K562 (cell line): Measurements from ENCODE around the gene CEMIP. TPM values are rescaled to one million over a fixed set of nuclear protein-coding genes. Genes with fewer than 3 reads are reported as not detected.

Source experiments
- ATAC-seq: fragments of 200-7000 bp; cut with Tn5 transposase; 3 replicates; pipeline ENCODE4 v1.9.1; 2020; ENCODE audit warnings: moderate library complexity
- BruUV-seq: library from RNA; stranded (reverse); fragments of 400-500 nt; replicated peaks from 2 replicates; lab custom pipeline; 2021; lab: Mats Ljungman, UMichigan
- CTCF ChIA-PET: fragments of 300-600 bp; formaldehyde crosslinking; extraction: SDS; loops from one replicate; lab custom pipeline; 2021; ENCODE audit warnings: low intra/inter-chr PET ratio; lab: Yijun Ruan, JAX
- POLR2A ChIA-PET: fragments of 300-600, 350-650 bp; sonication (Branson Sonifier 250); formaldehyde crosslinking; extraction: SDS; loops from one replicate; lab custom pipeline; 2021; ENCODE audit warnings: antibody characterized with exemption, inconsistent platforms; lab: Yijun Ruan, JAX
- DNase-seq, 4 experiments: peaks; one replicate each; pipeline versions ENCODE4 v3.0.0 to v3.0.0-alpha.2; 2011 to 2018; ENCODE audit warnings: low spot score in 3 of 4, mixed read lengths in 3 of 4; ENCODE audit errors: extremely low read depth in 1 of 4
- FAIRE-seq: peaks from 2 replicates; lab custom pipeline; 2011; peaks lifted over from hg19 to GRCh38; lab: Jason Lieb, UNC
- H2AFZ ChIP-seq: 2 replicates; pipeline ENCODE4 v1.6.0; 2011; ENCODE audit warnings: low read depth, low read length, control low read depth, inconsistent platforms
- H3K27ac ChIP-seq: fragments of 200-600 bp; 3 replicates; pipeline ENCODE4 v1.8.0; 2011; ENCODE audit warnings: low read depth, mild to moderate bottlenecking, control low read depth, inconsistent platforms, low read length, moderate library complexity, mixed read lengths; ENCODE audit errors: extremely low read depth
- H3K27me3 ChIP-seq, 2 experiments: fragments of 300-600 bp in 1 of 2; 2 replicates in 1 of 2; 3 replicates in 1 of 2; pipeline versions ENCODE4 v1.6.0 to v1.8.0; 2011; ENCODE audit warnings: inconsistent platforms in 2 of 2, low read length in 2 of 2, mild to moderate bottlenecking in 1 of 2, mixed read lengths in 1 of 2, moderate library complexity in 1 of 2; ENCODE audit not compliant: control insufficient read depth in 2 of 2, insufficient read depth in 2 of 2
- H3K36me3 ChIP-seq: fragments of 300-600 bp; 3 replicates; pipeline ENCODE4 v1.8.0; 2011; ENCODE audit warnings: mild to moderate bottlenecking, low read length, inconsistent platforms; ENCODE audit not compliant: control insufficient read depth, insufficient read depth
- H3K4me1 ChIP-seq, 2 experiments: fragments of 200-600 bp in 1 of 2; replicated peaks in 1 of 2; 2 replicates in 1 of 2; 3 replicates in 1 of 2; pipeline versions ENCODE4 v1.5.1 to v1.8.0; 2011; ENCODE audit warnings: inconsistent platforms in 2 of 2, low read length in 2 of 2, mild to moderate bottlenecking in 1 of 2, mixed read lengths in 1 of 2, moderate library complexity in 1 of 2; ENCODE audit not compliant: control insufficient read depth in 2 of 2, insufficient read depth in 2 of 2
- H3K4me2 ChIP-seq: 2 replicates; pipeline ENCODE4 v1.6.1; 2011; ENCODE audit warnings: low read length, control low read depth, inconsistent platforms, mixed read lengths; ENCODE audit not compliant: insufficient read depth
- H3K4me3 ChIP-seq: fragments of 200-600 bp; sonication (generic), shearing (Covaris generic); 2 replicates; pipeline ENCODE4 v1.5.1; 2016; ENCODE audit warnings: control low read depth, inconsistent platforms
- H3K79me2 ChIP-seq: fragments of 200-600 bp; 3 replicates; pipeline ENCODE4 v1.8.0; 2011; ENCODE audit warnings: low read length, inconsistent platforms; ENCODE audit not compliant: control insufficient read depth, insufficient read depth
- H3K9ac ChIP-seq, 2 experiments: 2 replicates each; pipeline versions ENCODE4 v1.6.0 to v1.6.1; 2011; ENCODE audit warnings: low read depth in 2 of 2, low read length in 2 of 2, control low read depth in 1 of 2, inconsistent platforms in 1 of 2, mild to moderate bottlenecking in 1 of 2, mixed read lengths in 1 of 2; ENCODE audit not compliant: insufficient read depth in 1 of 2
- H3K9me1 ChIP-seq: one replicate; pipeline ENCODE4 v1.6.0; 2011; ENCODE audit warnings: inconsistent platforms, mild to moderate bottlenecking, low read length, moderate library complexity; ENCODE audit not compliant: control insufficient read depth, insufficient read depth
- H3K9me3 ChIP-seq: replicated peaks from 2 replicates; pipeline ENCODE4 v1.5.1; 2011; ENCODE audit warnings: low read depth, low read length, inconsistent platforms; ENCODE audit not compliant: control insufficient read depth, insufficient read depth
- H4K20me1 ChIP-seq: replicated peaks from 2 replicates; pipeline ENCODE4 v1.6.1; 2011; ENCODE audit warnings: low read length, inconsistent platforms, mixed read lengths; ENCODE audit not compliant: control insufficient read depth, insufficient read depth
- CBX3 ChIP-seq, 2 experiments: IDR thresholded peaks; 1 replicate in 1 of 2; 2 replicates in 1 of 2; pipeline ENCODE4 v1.6.1; 2012; ENCODE audit warnings: inconsistent platforms in 2 of 2, low read length in 2 of 2, borderline replicate concordance in 1 of 2, control low read depth in 1 of 2
- GABPB2 ChIP-seq: fragments of 250-450 bp; sonication (Bioruptor Pico); conservative IDR thresholded peaks from 2 replicates; pipeline ENCODE4 v1.5.1; 2021; ENCODE audit warnings: mild to moderate bottlenecking
- MEF2A ChIP-seq: IDR thresholded peaks from 2 replicates; pipeline ENCODE4 v1.6.1; 2011; ENCODE audit warnings: low read depth, mild to moderate bottlenecking, low read length, moderate library complexity; ENCODE audit not compliant: control insufficient read depth
- MYC ChIP-seq, 2 experiments: fragments of 250-450 bp in 1 of 2; sonication (Bioruptor Pico) in 1 of 2; IDR thresholded peaks; 2 replicates each; pipeline versions ENCODE4 v1.5.1 to v1.6.1; 2012 to 2021; ENCODE audit warnings: low read depth in 2 of 2, borderline replicate concordance in 1 of 2, improper control_type of control experiment in 1 of 2, low read length in 1 of 2, mild to moderate bottlenecking in 1 of 2, moderate library complexity in 1 of 2
- PRMT5 ChIP-seq: sonication (generic); formaldehyde crosslinking; IDR thresholded peaks from 2 replicates; pipeline ENCODE4 v1.5.0; 2020; ENCODE audit warnings: missing genetic modification reagents
- RAD51 ChIP-seq: fragments of 450-650 bp; IDR thresholded peaks from 2 replicates; pipeline ENCODE4 v1.7.1; 2016; ENCODE audit warnings: low read depth, mild to moderate bottlenecking, borderline replicate concordance
- SAP30 ChIP-seq: fragments of 200-600 bp; sonication (generic); IDR thresholded peaks from 2 replicates; pipeline ENCODE4 v1.6.1; 2012; ENCODE audit warnings: borderline replicate concordance, low read depth, mild to moderate bottlenecking, moderate library complexity, low read length, control low read depth, inconsistent platforms; ENCODE audit not compliant: insufficient read depth, poor library complexity, severe bottlenecking
- ZFPM2 ChIP-seq: fragments of 250-450 bp; sonication (Bioruptor Pico); IDR thresholded peaks from 2 replicates; pipeline ENCODE4 v1.5.1; 2022; ENCODE audit warnings: mild to moderate bottlenecking
- ZNF121 ChIP-seq: sonication (generic); formaldehyde crosslinking; conservative IDR thresholded peaks from 2 replicates; pipeline ENCODE4 v1.8.0; 2022; ENCODE audit warnings: missing genetic modification reagents
- ZNF445 ChIP-seq: fragments of 250-450 bp; sonication (Bioruptor Pico); IDR thresholded peaks from 2 replicates; pipeline ENCODE4 v1.4.0; 2020; ENCODE audit warnings: low read depth, mild to moderate bottlenecking, moderate library complexity
- ZNF717 ChIP-seq: fragments of 250-450 bp; sonication (Bioruptor Pico); IDR thresholded peaks from 2 replicates; pipeline ENCODE4 v1.5.0; 2021
- WGBS: fragments of 100-300 bp; shearing (Covaris generic); methylation state at CpG from one replicate; pipeline ENCODE4 v1.1.6; 2016; ENCODE audit warnings: low coverage, mixed read lengths; ENCODE audit not compliant: insufficient coverage; ENCODE audit errors: missing lambda C conversion rate; 5-methylcytosine and 5-hydroxymethylcytosine counted together
- in situ Hi-C: fragments of 300-500 bp; cut with MboI; formaldehyde crosslinking; loops from 4 replicates; pipeline ENCODE4 v1.15.0; 2018; ENCODE audit warnings: inconsistent platforms, mixed read lengths
- intact Hi-C: fragments of 100-400 bp; cut with micrococcal nuclease; formaldehyde crosslinking; loops from 2 replicates; pipeline ENCODE4 v1.14.2; 2022
- polyA plus RNA-seq, 8 experiments: library from polyadenylated mRNA; depleted of rRNA in 4 of 8; stranded (reverse) in 5 of 8; unstranded in 3 of 8; fragments of >200 nt; fragmentation: Nextera tagmentation in 2 of 8; fragmentation: Illumina TruSeq in 1 of 8; extraction: Ambion mirVana in 2 of 8; extraction: Trizol in 1 of 8; gene quantifications; 2 replicates each; pipeline versions ENCODE4 v1.2.1 to v1.2.3, GENCODE V29; 2011 to 2014; ENCODE audit warnings: inconsistent platforms in 1 of 8, missing spikeins in 1 of 8
- total RNA-seq, 7 experiments: library from RNA; depleted of rRNA in 6 of 7; stranded (reverse); fragments of >200 nt in 6 of 7; fragmentation: Illumina TruSeq in 2 of 7; extraction: Trizol in 2 of 7; gene quantifications; 2 replicates each; pipeline versions ENCODE4 v1.2.1 to v1.2.3, GENCODE V29; 2011 to 2021; ENCODE audit warnings: low replicate concordance in 1 of 7
- TF ChIP-seq, protein P1 (sequence below): IDR thresholded peaks from 2 replicates; pipeline ENCODE4 v1.6.1; 2016; ENCODE audit warnings: missing genetic modification characterization, missing compliant biosample characterization

Gene CEMIP
- total and polyA plus RNA-seq, 9 of the 15 experiments (the other 6 are each of a cell fraction or from before 2014, with no cell fraction given) = 0.33 TPM; not detected in 8

DNA sequence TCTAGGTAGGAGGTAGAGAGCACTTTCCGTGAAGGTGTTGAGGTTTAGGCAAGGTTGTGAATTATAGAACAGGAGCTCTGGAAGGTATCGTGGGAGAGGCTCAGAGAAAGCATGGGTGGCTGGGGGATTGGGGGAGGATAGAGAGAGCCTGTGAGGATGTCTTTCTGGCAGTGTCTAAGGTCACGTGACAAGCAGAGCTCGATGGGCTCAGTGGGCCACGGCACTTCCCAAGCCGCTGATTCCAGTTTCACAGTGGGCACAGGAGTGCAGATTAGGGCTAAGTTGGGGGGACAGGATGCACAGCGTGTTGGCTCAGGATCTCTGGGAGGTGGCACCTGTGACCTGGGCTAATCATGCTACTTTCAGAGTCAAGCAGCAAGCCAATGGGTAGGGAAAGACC, 52.0 kb downstream of the CEMIP start (continued):
- TF ChIP-seq, protein P1, sequence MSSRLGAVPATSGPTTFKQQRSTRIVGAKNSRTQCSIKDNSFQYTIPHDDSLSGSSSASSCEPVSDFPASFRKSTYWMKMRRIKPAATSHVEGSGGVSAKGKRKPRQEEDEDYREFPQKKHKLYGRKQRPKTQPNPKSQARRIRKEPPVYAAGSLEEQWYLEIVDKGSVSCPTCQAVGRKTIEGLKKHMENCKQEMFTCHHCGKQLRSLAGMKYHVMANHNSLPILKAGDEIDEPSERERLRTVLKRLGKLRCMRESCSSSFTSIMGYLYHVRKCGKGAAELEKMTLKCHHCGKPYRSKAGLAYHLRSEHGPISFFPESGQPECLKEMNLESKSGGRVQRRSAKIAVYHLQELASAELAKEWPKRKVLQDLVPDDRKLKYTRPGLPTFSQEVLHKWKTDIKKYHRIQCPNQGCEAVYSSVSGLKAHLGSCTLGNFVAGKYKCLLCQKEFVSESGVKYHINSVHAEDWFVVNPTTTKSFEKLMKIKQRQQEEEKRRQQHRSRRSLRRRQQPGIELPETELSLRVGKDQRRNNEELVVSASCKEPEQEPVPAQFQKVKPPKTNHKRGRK = no peak
- TF ChIP-seq SAP30 (no peak), RAD51 (peak; percentile 69), MYC (IDR thresholded peaks at IDR 0.05; ENCODE audit: low read depth, low read length) (no peak), MYC (CRISPR knock-in tag; IDR thresholded peaks at IDR 0.05; ENCODE audit: borderline replicate concordance, low read depth) (no peak)

DNA sequence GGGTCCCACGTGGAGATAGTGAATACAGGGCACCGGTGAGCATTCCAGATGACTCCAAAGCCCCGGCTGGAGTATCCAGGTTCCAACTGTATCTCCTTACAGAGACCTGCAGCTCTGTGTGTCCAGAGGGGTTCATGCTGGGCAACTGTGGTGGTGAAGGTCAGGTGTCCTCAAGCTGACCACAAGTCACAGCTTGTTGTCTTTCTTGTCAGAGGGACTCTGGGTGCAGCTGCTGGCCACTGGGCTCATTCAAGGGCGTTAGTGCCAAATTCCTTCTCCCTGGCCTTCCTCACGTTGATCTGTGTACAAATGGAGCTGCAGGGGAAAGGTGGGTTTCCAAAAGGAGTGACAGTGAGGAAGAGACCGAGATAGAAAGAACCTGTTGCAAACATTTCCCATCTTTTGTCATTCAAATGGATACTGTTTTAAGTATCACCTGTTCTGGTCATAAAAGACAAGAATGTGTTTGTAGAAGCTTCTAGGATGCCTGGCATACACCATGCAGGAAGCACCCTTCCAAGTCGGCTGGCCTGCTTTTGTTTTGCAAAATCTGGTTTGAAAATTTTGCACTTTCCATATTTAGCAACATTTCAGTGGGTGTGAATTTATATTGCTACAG, 52.5 kb downstream of the CEMIP start:
- Histone ChIP-seq H3K27ac (no peak overlapping the region), H3K36me3 (no peaks in the 10 kb centered on the region), H4K20me1 (no peaks in the 10 kb centered on the region; the same call in 1 of the 2 replicates), H3K4me1 (no peaks in the 10 kb centered on the region), H3K9me1 (no peaks in the 10 kb centered on the region), H3K79me2 (no peaks in the 10 kb centered on the region), H3K27me3 (peaks cover 5 to 11% of the 10 kb centered on the region in 2 experiments; a peak in 2 of 5 replicates), H3K4me2 (no peak overlapping the region), H2AFZ (no peak overlapping the region), H3K9me3 (no peaks in the 10 kb centered on the region), H3K9ac (no peak overlapping the region), H3K4me3 (no peak overlapping the region)
- FAIRE-seq = no peak
- BruUV-seq = no TSS peak
- ATAC-seq = no peak
- intact Hi-C loops = no loop called here
- in situ Hi-C loops = no loop called here
- TF ChIP-seq PRMT5 (CRISPR knock-in tag) (no peak), CBX3 (IDR thresholded peaks at IDR 0.05; ENCODE audit: borderline replicate concordance in 1 of 2, low read length in 2 of 2) (no peak), ZFPM2 (CRISPR knock-in tag) (no peak), MEF2A (no peak), ZNF445 (no peak), GABPB2 (CRISPR knock-in tag) (no peak), ZNF121 (CRISPR knock-in tag) (no peak), ZNF717 (no peak)
- ChIA-PET CTCF (no interaction called here), POLR2A (interaction anchor here (1.5 kb wide), 1 partner anchor 12 kb away, joined by 3 read pairs; no protein-coding TSS in a partner anchor)
- under 1% methylated on average over 7 of the region's 7 CpGs for WGBS
- no peak for DNase-seq
